Kidney glomerular epithelial cell (primary cell): ENCODE results near the gene GRIK3.

Source experiments
- DNase-seq: peaks from one replicate; lab custom pipeline; 2025; lab: John Stamatoyannopoulos, UW

The GRIK3 gene

DNA sequence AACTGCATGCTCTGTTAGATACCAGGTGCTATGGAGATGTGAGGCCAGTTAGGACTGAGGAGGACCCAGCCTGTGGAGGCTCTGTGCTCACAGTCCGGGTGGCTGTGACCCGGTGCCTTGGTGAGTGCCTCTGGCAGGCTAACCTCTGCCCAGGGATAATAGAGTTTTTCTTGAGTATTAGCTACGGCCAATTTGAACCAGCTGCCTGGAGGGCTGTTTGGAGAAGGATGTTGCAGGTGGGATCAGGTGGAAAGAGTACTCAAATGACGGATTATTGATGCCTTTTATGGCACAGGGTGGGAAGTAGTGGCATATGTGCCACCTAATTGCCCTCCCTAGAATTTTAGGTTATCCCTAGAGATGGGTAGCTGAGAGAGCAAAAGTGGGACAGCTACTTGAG, 182.7 kb downstream of the GRIK3 start:
- no peak for DNase-seq

DNA sequence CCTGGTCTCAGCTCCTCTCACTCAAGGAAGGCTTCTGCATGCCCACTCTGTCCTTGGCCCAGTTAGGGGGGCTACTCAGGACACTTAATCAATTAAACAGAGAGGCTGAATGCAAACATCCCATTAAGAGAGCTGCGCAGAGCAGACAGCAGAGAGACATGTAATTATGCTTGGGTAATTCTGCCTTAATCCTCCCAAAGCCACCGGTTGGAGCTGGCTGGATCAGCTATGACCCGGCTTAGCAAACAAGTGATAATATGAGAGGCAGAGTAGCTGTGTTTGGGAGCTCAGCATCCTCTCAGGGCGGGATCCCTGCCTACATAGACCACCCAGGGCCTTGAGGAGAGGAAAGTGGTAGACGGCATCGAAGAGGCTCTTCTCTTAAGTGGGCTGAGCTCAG, 183.2 kb downstream of the GRIK3 start:
- no peak for DNase-seq

DNA sequence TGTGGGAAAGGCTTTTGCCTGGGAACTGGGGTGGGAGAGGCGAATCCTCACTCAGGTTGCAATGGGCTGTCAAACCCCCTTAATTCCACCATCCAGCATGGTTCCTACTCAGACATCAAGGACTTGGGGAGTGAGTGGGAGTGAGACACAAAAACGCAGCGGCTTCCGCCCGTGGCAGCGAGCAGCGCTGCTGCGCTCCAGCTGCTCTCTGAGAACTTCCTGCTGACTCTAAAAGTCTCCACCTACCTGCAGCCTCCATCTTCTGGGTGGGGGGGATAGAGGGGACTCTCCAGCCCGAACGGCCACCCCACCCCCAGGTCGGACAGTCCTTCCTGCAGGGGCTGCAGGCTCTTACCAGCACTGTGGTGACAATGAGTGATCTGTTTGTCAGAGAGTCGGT, 184.4 kb downstream of the GRIK3 start:
- DNase-seq = no peak

GRCh38 chr1:36847761-36848160, 186.6 kb downstream of the GRIK3 start:
- no peak for DNase-seq

GRCh38 chr1:36847186-36847585, 187.1 kb downstream of the GRIK3 start:
- no peak for DNase-seq

- DNase-seq = no peak
Observed at GRCh38 chr1:36846357-36846756, 188.0 kb downstream of the GRIK3 start.

- DNase-seq = no peak
Observed at GRCh38 chr1:36845802-36846201, 188.5 kb downstream of the GRIK3 start.

GRCh38 chr1:36844917-36845316, 189.4 kb downstream of the GRIK3 start:
- DNase-seq = no peak

GRCh38 chr1:36843906-36844610, 190.3 kb downstream of the GRIK3 start:
- no peak for DNase-seq

DNA sequence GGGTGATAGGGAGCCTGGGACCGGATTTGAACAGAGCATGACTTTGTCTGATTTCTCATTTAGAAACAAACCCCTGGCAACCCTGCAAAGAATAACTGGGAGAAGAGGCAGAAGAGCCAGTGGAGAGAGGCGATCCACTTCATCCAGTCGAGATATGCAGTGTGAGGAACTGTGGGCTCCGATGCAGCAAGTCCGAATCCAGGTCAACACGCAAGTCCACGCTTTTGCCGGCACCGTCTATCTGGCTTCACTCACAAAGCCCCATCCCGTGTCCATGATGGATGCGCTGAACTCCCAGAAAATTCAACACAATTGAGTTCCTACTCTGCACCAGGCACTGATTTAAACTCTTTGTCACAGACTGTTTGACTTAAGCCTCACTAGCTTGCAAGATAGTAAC, 191.3 kb downstream of the GRIK3 start:
- DNase-seq = no peak

- no peak for DNase-seq
Observed at GRCh38 chr1:36842448-36842847, 191.9 kb downstream of the GRIK3 start.

GRCh38 chr1:36839485-36839884, 194.8 kb downstream of the GRIK3 start:
- no peak for DNase-seq

GRCh38 chr1:36838888-36839287, 195.4 kb downstream of the GRIK3 start:
- DNase-seq = no peak

- no peak for DNase-seq
Observed at GRCh38 chr1:36836916-36837315, 197.4 kb downstream of the GRIK3 start.

DNA sequence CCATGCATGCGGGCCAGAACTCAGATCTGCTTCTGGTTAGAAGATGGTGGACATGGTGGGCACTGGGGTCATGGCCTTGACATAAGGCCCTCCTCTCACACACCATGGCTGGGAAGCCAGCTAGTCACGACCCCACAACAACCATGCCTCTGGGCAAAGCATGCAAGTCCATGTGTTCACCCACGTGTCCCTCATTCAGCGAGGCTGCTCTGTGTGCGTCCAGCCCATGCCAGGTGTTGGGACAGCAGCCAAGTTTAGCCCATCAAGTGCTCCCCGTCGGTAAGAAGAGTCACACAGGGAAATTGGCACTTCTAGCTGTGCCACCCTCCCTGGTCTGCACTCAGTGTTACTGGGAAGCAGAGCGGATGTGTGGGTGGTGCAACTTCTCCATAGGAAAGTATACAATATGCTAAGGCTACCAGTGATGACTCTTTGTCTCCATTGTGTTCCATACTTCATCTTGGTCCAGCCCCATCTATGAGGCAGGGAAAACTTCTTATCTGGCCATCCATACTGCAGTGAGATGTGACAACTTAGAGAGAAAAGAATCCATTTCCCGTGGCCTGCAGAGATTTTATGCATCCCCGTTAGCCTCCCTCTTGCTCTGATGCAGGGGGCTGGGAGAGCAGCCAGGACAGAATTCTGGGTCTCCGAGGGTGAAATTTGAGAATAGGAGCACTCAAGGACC, 198.0 kb downstream of the GRIK3 start:
- no peak for DNase-seq

DNA sequence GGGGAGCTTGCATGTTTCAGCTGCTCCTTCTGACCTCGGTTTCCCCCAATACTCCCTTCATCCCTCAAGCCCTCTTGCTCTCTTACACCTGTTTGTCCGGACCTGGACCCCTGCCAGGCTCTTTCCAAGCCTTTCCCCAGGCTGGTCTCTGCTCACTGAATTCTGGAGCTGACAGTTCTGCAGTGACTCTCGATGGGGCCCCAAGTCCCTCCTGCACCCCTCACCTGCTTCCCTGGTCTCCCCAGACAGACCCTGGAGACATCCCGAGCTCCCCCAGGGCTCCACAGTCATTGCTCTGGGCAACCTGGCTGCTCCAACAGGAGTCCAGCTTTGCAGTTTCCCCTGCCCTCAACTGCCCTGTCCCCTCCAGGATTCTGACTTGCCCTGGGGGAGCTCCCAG, 198.6 kb downstream of the GRIK3 start:
- no peak for DNase-seq

DNA sequence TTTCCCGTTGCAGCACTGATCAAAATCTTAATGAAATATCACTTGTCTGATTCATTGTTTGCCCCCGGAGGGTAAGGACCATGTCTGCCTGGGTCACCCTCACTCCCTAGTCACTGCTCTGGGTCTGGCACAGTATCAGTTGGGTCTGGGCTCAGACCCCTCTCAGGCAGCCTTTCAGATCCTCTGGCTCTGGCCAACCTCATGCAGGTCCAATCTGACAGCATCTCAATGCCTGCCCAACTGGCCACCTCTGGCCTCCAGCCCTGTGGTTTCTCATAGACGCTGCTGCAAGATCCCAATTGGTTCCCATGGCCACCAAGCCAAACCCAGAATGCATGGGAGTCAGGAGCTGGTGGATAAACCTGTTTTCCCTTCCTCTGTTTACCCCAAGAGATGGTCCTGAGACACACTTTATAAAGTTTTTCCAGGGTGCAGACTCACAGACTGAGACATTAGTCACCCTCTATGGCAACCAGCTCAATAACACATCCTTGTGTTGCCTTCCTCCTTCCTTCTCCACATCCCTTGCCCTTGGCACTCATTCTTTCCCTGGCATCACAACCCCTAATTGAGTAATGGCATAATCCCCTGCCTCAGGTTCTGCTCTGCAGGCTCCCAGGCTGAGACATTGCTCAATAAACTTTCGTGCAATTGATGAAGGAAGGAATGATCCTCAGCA, 199.2 kb downstream of the GRIK3 start:
- no peak for DNase-seq

DNA sequence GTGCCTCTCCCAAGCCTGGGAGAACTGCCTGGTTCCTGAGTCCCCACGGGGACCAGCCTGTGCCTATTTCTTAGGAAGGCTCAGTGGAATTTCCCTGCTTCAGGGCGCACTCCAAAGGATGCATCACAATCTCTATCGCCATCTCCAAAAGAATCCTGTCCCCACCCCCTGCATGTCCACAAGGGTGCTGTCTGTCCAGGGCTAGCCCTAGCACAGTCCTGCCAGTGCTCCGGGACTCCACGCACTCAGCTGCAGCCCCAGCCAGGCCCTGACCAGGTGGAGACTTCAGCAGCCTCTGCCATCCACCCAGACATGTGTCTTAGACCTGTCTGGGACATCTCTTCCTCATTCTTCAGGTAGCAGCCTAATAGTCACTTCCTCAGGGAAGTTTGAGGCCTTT, 199.7 kb downstream of the GRIK3 start:
- DNase-seq = no peak

DNA sequence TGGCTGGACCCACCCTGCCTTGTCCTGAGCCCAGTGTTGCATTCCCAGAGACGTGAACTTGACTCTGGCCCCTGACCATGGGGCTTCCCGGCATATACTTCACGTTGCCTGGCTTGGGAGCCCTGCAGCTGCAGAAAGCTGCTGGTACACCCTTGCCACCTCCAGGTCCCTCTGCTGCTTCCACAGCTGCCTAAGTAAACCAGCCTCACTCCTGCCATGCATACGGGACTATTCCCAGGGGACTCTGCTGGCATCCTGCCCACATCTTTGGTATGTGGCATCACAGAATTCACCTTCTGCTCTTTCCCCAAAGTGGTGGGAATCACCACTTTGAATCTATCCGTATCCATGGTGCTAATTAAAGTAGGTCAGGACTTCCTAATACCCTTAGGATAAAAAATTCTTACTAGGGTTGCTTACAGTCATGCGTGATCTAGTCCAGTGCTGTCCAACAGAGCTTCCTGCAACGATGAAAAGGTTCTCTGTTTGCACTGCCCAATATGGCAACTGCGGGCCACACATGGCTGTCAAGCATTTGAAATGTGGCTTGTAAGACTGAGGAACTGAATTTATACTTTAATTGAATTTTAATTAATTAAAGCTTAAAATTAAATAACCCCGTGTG, 203.0 kb downstream of the GRIK3 start:
- DNase-seq = no peak

- DNase-seq = no peak
Observed at GRCh38 chr1:36829961-36830360, 204.4 kb downstream of the GRIK3 start.

DNA sequence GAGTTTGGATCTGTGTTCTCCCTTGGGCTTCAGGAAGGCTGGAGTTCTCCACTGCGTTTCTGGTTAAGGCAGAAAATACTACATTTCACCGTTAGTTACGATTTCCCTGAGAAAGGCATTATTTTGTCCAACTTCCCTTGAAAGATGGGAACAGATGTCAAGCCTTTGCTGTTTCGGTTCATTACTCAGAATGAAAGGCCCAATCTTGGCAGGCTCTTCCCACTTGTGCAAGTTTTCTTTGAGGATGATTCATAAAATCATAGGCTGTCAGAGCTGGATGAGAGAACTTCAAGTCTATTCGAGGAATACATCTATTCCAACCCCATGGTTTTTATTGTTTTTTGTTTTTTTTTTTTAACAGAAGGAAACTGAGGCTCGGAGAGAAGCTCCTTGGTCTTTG, 205.2 kb downstream of the GRIK3 start:
- no peak for DNase-seq

- no peak for DNase-seq
Observed at GRCh38 chr1:36825226-36825625, 209.1 kb downstream of the GRIK3 start.

GRCh38 chr1:36824390-36824861, 209.9 kb downstream of the GRIK3 start:
- no peak for DNase-seq
